K562 (cell line): ENCODE data around the gene DAZAP1. TPM values are rescaled to one million over a fixed set of nuclear protein-coding genes. Genes with fewer than 3 reads are reported as not detected.

Experiments
- ARID2 ChIP-seq: fragments of 450-650 bp; IDR thresholded peaks from 2 replicates; pipeline ENCODE4 v1.6.1; 2017; ENCODE audit warnings: antibody characterized with exemption, mild to moderate bottlenecking
- BRF1 ChIP-seq: IDR thresholded peaks from 3 replicates; pipeline ENCODE4 v1.6.1; 2011; ENCODE audit warnings: borderline replicate concordance, mild to moderate bottlenecking; ENCODE audit not compliant: insufficient read length; ENCODE audit errors: extremely low read depth
- CBFA2T3 ChIP-seq: fragments of 450-650 bp; IDR thresholded peaks from 2 replicates; pipeline ENCODE4 v1.6.1; 2017
- CCAR2 ChIP-seq: fragments of 200-400 bp; formaldehyde crosslinking; IDR thresholded peaks from 2 replicates; pipeline ENCODE4 v1.6.1; 2017; ENCODE audit warnings: mild to moderate bottlenecking, low read depth, low read length
- E2F5 ChIP-seq: sonication (generic); formaldehyde crosslinking; IDR thresholded peaks from 2 replicates; pipeline ENCODE4 v1.8.0; 2022; ENCODE audit warnings: mild to moderate bottlenecking, missing genetic modification reagents
- EGR1 ChIP-seq: fragments of 450-650 bp; conservative IDR thresholded peaks from 2 replicates; pipeline ENCODE4 v1.6.1; 2017; ENCODE audit warnings: mild to moderate bottlenecking
- HDAC6 ChIP-seq: IDR thresholded peaks from 2 replicates; pipeline ENCODE4 v1.6.1; 2012; ENCODE audit warnings: low read depth, mild to moderate bottlenecking, control low read depth, inconsistent platforms, low read length, moderate library complexity
- ILF3 ChIP-seq: fragments of 450-650 bp; IDR thresholded peaks from 2 replicates; pipeline ENCODE4 v1.6.1; 2018; ENCODE audit warnings: antibody characterized with exemption, mild to moderate bottlenecking, moderate library complexity, borderline replicate concordance
- MBD1 ChIP-seq: fragments of 250-450 bp; sonication (Bioruptor Pico); IDR thresholded peaks from 2 replicates; pipeline ENCODE4 v1.8.0; 2022; ENCODE audit warnings: inconsistent platforms
- MECOM ChIP-seq: fragments of 250-450 bp; sonication (Bioruptor Pico); IDR thresholded peaks from 2 replicates; pipeline ENCODE4 v1.8.0; 2022; ENCODE audit warnings: inconsistent platforms
- MEF2A ChIP-seq: IDR thresholded peaks from 2 replicates; pipeline ENCODE4 v1.6.1; 2011; ENCODE audit warnings: low read depth, mild to moderate bottlenecking, low read length, moderate library complexity; ENCODE audit not compliant: control insufficient read depth
- NFE2 ChIP-seq: IDR thresholded peaks from 2 replicates; pipeline ENCODE4 v1.6.1; 2014; ENCODE audit warnings: antibody characterized with exemption, low read depth
- POLR2G ChIP-seq: fragments of 200-400 bp; formaldehyde crosslinking; IDR thresholded peaks from 2 replicates; pipeline ENCODE4 v1.6.1; 2017; ENCODE audit warnings: low read depth, mild to moderate bottlenecking, antibody characterized with exemption, low read length, moderate library complexity
- RCOR1 ChIP-seq, 2 experiments: IDR thresholded peaks; 2 replicates each; pipeline ENCODE4 v1.6.1; 2012; ENCODE audit warnings: low read depth in 2 of 2, low read length in 2 of 2, borderline replicate concordance in 1 of 2, improper control_type of control experiment in 1 of 2
- RNF2 ChIP-seq: sonication (generic); IDR thresholded peaks from 2 replicates; pipeline ENCODE4 v1.6.1; 2016
- SMARCB1 ChIP-seq: IDR thresholded peaks from 2 replicates; pipeline ENCODE4 v1.6.1; 2011; ENCODE audit warnings: improper control_type of control experiment, low read depth; ENCODE audit not compliant: insufficient read length
- SP2 ChIP-seq: IDR thresholded peaks from 2 replicates; pipeline ENCODE4 v1.6.1; 2011; ENCODE audit warnings: mild to moderate bottlenecking, low read depth, low read length, moderate library complexity; ENCODE audit not compliant: poor library complexity, severe bottlenecking; ENCODE audit errors: extremely low read depth
- TAF9B ChIP-seq: fragments of 450-650 bp; IDR thresholded peaks from 2 replicates; pipeline ENCODE4 v1.6.1; 2018; ENCODE audit warnings: mild to moderate bottlenecking; ENCODE audit not compliant: partially characterized antibody
- TARDBP ChIP-seq: fragments of 450-650 bp; IDR thresholded peaks from 2 replicates; pipeline ENCODE4 v1.6.1; 2016
- TGIF2 ChIP-seq: sonication (generic); formaldehyde crosslinking; IDR thresholded peaks from 2 replicates; pipeline ENCODE4 v1.8.1; 2022; ENCODE audit warnings: mild to moderate bottlenecking, missing genetic modification reagents, moderate library complexity
- TOE1 ChIP-seq, 2 experiments: fragments of 450-650 bp in 1 of 2; sonication (generic) in 1 of 2; formaldehyde crosslinking in 1 of 2; IDR thresholded peaks; 2 replicates each; pipeline versions ENCODE4 v1.7.1 to v1.8.0; 2016 to 2022; ENCODE audit warnings: borderline replicate concordance in 2 of 2, mild to moderate bottlenecking in 2 of 2, antibody characterized with exemption in 1 of 2, inconsistent platforms in 1 of 2, low read depth in 1 of 2, missing genetic modification reagents in 1 of 2, moderate library complexity in 1 of 2
- TRIM28 ChIP-seq: fragments of 450-650 bp; IDR thresholded peaks from 2 replicates; pipeline ENCODE4 v1.6.1; 2017
- USF2 ChIP-seq: sonication (generic); formaldehyde crosslinking; IDR thresholded peaks from 2 replicates; pipeline ENCODE4 v1.5.0; 2020; ENCODE audit warnings: missing genetic modification reagents
- ZBTB8A ChIP-seq: fragments of 450-650 bp; IDR thresholded peaks from 2 replicates; pipeline ENCODE4 v1.6.1; 2018; ENCODE audit warnings: mild to moderate bottlenecking, moderate library complexity; ENCODE audit not compliant: partially characterized antibody
- ZNF324 ChIP-seq: fragments of 250-450 bp; sonication (Bioruptor Pico); IDR thresholded peaks from 2 replicates; pipeline ENCODE4 v1.4.0; 2020; ENCODE audit warnings: mild to moderate bottlenecking
- ZNF589 ChIP-seq: fragments of 200-800 bp; sonication (Bioruptor generic); IDR thresholded peaks from 2 replicates; pipeline ENCODE4 v1.6.1; 2016; ENCODE audit warnings: low read depth, missing genetic modification characterization, missing compliant biosample characterization
- ZNF696 ChIP-seq: fragments of 250-450 bp; sonication (Bioruptor Pico); conservative IDR thresholded peaks from 2 replicates; pipeline ENCODE4 v1.4.0; 2020; ENCODE audit warnings: mild to moderate bottlenecking, moderate library complexity
- polyA plus RNA-seq, 8 experiments: library from polyadenylated mRNA; depleted of rRNA in 4 of 8; stranded (reverse) in 5 of 8; unstranded in 3 of 8; fragments of >200 nt; fragmentation: Nextera tagmentation in 2 of 8; fragmentation: Illumina TruSeq in 1 of 8; extraction: Ambion mirVana in 2 of 8; extraction: Trizol in 1 of 8; gene quantifications; 2 replicates each; pipeline versions ENCODE4 v1.2.1 to v1.2.3, GENCODE V29; 2011 to 2014; ENCODE audit warnings: inconsistent platforms in 1 of 8, missing spikeins in 1 of 8
- total RNA-seq, 7 experiments: library from RNA; depleted of rRNA in 6 of 7; stranded (reverse); fragments of >200 nt in 6 of 7; fragmentation: Illumina TruSeq in 2 of 7; extraction: Trizol in 2 of 7; gene quantifications; 2 replicates each; pipeline versions ENCODE4 v1.2.1 to v1.2.3, GENCODE V29; 2011 to 2021; ENCODE audit warnings: low replicate concordance in 1 of 7

The DAZAP1 gene
- total and polyA plus RNA-seq, 9 of the 15 experiments (the other 6 are each of a cell fraction or from before 2014, with no cell fraction given), result 10.8 to 289 (median 142) TPM

- TF ChIP-seq HDAC6 (no peak), ILF3 (no peak), E2F5 (CRISPR knock-in tag) (no peak), EGR1 (peak; percentile 59), NFE2 (no peak), MECOM (CRISPR knock-in tag) (no peak), BRF1 (no peak), TGIF2 (CRISPR knock-in tag) (no peak), MEF2A (peak; percentile 2; the same call in 1 of the 2 replicates), MBD1 (CRISPR knock-in tag) (no peak), SP2 (no peak), RNF2 (no peak), TRIM28 (no peak; the same call in 1 of the 2 replicates), TARDBP (no peak), ZNF589 (CRISPR knock-in tag) (no peak), POLR2G (0 out of 2 replicates have a peak, but pooled peaks have one; percentile 1), ZNF324 (CRISPR knock-in tag) (no peak), CBFA2T3 (no peak), ARID2 (no peak), RCOR1 (IDR thresholded peaks at IDR 0.05; ENCODE audit: borderline replicate concordance in 1 of 2, low read depth in 2 of 2, low read length in 2 of 2) (peak; percentile 75 to 96; a peak in 3 of 4 replicates), TOE1 (IDR thresholded peaks at IDR 0.05; ENCODE audit: borderline replicate concordance) (no peak), TOE1 (CRISPR knock-in tag; IDR thresholded peaks at IDR 0.05; ENCODE audit: borderline replicate concordance, low read depth) (no peak), TAF9B (no peak), ZBTB8A (no peak), USF2 (CRISPR knock-in tag) (no peak), ZNF696 (CRISPR knock-in tag) (no peak), CCAR2 (no peak), SMARCB1 (no peak)
Observed at GRCh38 chr19:1400281-1401137, 6.9 kb upstream of the DAZAP1 start (continued).
